HepG2 (cell line): ENCODE results near the gene PIP5K1C.

Experiments
- CEBPB ChIP-seq: IDR thresholded peaks from 2 replicates; pipeline ENCODE4 v1.6.1; 2011; ENCODE audit warnings: low read depth, low read length, improper control_type of control experiment, borderline replicate concordance
- KDM6A ChIP-seq: IDR thresholded peaks from 2 replicates; pipeline ENCODE4 v1.6.1; 2016; ENCODE audit warnings: low read depth
- POLR2AphosphoS5 ChIP-seq: IDR thresholded peaks from 2 replicates; pipeline ENCODE4 v1.6.1; 2012; ENCODE audit warnings: low read depth, low read length

DNA sequence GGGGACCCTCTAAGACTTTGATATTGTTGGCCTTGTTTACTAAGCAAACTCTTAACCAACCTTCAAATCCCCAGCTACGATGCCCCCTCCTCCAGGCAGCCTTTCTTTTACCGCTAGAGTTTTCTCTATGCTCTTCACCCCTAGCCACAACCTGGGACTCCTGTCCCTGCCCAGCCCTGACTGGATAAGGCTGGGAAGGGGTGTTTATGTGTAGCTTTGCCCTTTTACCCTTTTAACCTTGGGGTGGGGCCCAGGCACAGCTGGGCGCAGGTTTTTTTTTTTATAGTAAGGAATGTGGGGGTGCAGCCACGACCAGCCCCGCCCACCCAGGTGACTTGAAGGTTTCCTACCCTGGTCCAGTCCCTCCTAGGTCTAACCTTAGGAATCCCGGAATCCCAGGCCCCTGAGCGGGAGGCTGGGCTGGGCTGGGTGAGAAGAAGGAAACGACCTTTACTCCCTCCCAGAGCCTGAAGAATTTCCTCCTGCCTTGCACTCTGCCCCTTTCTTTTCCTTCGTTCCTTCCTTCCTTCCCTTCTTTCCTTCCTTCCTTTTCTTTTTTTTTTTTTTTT, 20.2 kb upstream of the PIP5K1C start:
- no peak for TF ChIP-seq CEBPB
- no peak for TF ChIP-seq KDM6A
- no peak for TF ChIP-seq POLR2AphosphoS5
